Measurements from ENCODE around the gene KRTAP7-1.

DNA sequence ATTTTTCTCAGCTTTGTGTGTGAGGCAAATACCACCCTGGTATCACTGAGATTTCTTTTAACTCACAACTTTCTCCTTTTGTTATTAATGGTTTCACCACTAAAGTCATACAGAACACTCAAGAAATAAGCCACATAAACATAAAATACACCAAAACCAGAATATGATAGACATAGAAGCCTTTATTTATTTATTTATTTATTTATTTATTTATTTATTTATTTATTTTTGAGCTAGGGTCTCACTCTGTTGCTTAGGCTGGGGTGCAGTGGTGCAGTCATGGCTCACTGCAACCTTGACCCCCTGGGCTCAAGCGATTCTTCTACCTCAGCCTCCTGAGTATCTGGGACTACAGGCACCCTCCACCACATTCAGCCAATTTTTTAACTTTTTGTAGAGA lies 29.0 kb downstream of the KRTAP7-1 start:
- TF ChIP-seq, protein P1, sequence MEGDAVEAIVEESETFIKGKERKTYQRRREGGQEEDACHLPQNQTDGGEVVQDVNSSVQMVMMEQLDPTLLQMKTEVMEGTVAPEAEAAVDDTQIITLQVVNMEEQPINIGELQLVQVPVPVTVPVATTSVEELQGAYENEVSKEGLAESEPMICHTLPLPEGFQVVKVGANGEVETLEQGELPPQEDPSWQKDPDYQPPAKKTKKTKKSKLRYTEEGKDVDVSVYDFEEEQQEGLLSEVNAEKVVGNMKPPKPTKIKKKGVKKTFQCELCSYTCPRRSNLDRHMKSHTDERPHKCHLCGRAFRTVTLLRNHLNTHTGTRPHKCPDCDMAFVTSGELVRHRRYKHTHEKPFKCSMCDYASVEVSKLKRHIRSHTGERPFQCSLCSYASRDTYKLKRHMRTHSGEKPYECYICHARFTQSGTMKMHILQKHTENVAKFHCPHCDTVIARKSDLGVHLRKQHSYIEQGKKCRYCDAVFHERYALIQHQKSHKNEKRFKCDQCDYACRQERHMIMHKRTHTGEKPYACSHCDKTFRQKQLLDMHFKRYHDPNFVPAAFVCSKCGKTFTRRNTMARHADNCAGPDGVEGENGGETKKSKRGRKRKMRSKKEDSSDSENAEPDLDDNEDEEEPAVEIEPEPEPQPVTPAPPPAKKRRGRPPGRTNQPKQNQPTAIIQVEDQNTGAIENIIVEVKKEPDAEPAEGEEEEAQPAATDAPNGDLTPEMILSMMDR (optimal IDR thresholded peaks at IDR 0.05 in 1 of 3, IDR thresholded peaks at IDR 0.05 in 1 of 3, conservative IDR thresholded peaks at IDR 0.05 in 1 of 3; ENCODE audit: extremely low read depth in 1 of 3, insufficient read depth in 2 of 3, low read length in 3 of 3), result no peak
- TF ChIP-seq EZH2 (IDR thresholded peaks at IDR 0.05; ENCODE audit: low read length), result no peak

All from keratinocyte (primary cell).